CD4-positive, CD25-positive, alpha-beta regulatory T cell (primary cell): ENCODE measurements around the gene KCTD14. TPM values are rescaled to one million over a fixed set of nuclear protein-coding genes. Genes with fewer than 3 reads are reported as not detected.
A peak's percentile ranks its signal among the peaks of the same experiment; 100 is the strongest.

Experiments used
- ATAC-seq, 2 donors: fragments of 150-1000 bp; cut with Tn5 transposase; one replicate each; pipeline ENCODE4 v1.10.0; 2021; ENCODE audit warnings: low read depth in 2 of 2, moderate number of reproducible peaks in 2 of 2, moderate library complexity in 1 of 2
- DNase-seq, 3 donors: peaks; one replicate each; pipeline versions ENCODE4 v3.0.0 to v3.0.0-alpha.2; 2012 to 2022; ENCODE audit warnings: mixed read lengths in 1 of 3
- H3K27ac ChIP-seq: one replicate; pipeline ENCODE4 v1.7.0; 2013; ENCODE audit warnings: mild to moderate bottlenecking, low read length; ENCODE audit not compliant: insufficient read depth, poor library complexity, severe bottlenecking
- H3K27me3 ChIP-seq: one replicate; pipeline ENCODE4 v1.7.0; 2013; ENCODE audit warnings: low read length; ENCODE audit not compliant: control insufficient read depth, insufficient read depth
- H3K36me3 ChIP-seq: one replicate; pipeline ENCODE4 v1.7.0; 2013; ENCODE audit warnings: mild to moderate bottlenecking, low read length, moderate library complexity; ENCODE audit not compliant: control insufficient read depth, insufficient read depth
- H3K4me1 ChIP-seq: 2 replicates; pipeline ENCODE4 v1.7.0; 2013; ENCODE audit warnings: mild to moderate bottlenecking, low read length; ENCODE audit not compliant: insufficient read depth, control insufficient read depth, poor library complexity, severe bottlenecking
- H3K4me3 ChIP-seq: one replicate; pipeline ENCODE4 v1.7.0; 2013; ENCODE audit warnings: low read depth, mild to moderate bottlenecking, low read length, moderate library complexity
- H3K9me3 ChIP-seq, 2 experiments: 1 replicate in 1 of 2; 2 replicates in 1 of 2; pipeline ENCODE4 v1.7.0; 2013; ENCODE audit warnings: low read length in 2 of 2, mild to moderate bottlenecking in 1 of 2, moderate library complexity in 1 of 2; ENCODE audit not compliant: control insufficient read depth in 2 of 2
- H3K27ac Mint-ChIP-seq, 3 donors: one replicate each; pipeline ENCODE4 v1.8.0; 2020 to 2022; ENCODE audit warnings: mild to moderate bottlenecking in 3 of 3, mixed read lengths in 3 of 3, moderate library complexity in 2 of 3
- H3K27me3 Mint-ChIP-seq: one replicate; pipeline ENCODE4 v1.8.0; 2022; ENCODE audit warnings: mild to moderate bottlenecking, mixed read lengths
- H3K36me3 Mint-ChIP-seq: one replicate; pipeline ENCODE4 v1.8.0; 2020; ENCODE audit warnings: mixed read lengths
- H3K4me1 Mint-ChIP-seq, 4 donors: one replicate each; pipeline ENCODE4 v1.8.0; 2020 to 2022; ENCODE audit warnings: mixed read lengths in 4 of 4, mild to moderate bottlenecking in 1 of 4
- H3K4me3 Mint-ChIP-seq, 4 donors: one replicate each; pipeline ENCODE4 v1.8.0; 2020 to 2022; ENCODE audit warnings: mild to moderate bottlenecking in 4 of 4, mixed read lengths in 4 of 4, moderate library complexity in 3 of 4
- H3K9me3 Mint-ChIP-seq, 7 donors: one replicate each; pipeline ENCODE4 v1.8.0; 2020 to 2022; ENCODE audit warnings: mixed read lengths in 7 of 7, mild to moderate bottlenecking in 3 of 7, moderate library complexity in 2 of 7
- polyA plus RNA-seq, 4 donors: library from polyadenylated mRNA; unstranded; fragments of 300-500 nt; fragmentation: Illumina TruSeq; gene quantifications; one replicate each; pipeline ENCODE4 v1.2.3, GENCODE V29; 2021
- total RNA-seq: library from RNA; stranded (reverse); gene quantifications from one replicate; pipeline ENCODE4 v1.2.3, GENCODE V29; 2022

KCTD14 gene
- total and polyA plus RNA-seq, 5 donors from 2014 or later = 0.09 to 1.4 (median 0.41) TPM; not detected in 1

DNA sequence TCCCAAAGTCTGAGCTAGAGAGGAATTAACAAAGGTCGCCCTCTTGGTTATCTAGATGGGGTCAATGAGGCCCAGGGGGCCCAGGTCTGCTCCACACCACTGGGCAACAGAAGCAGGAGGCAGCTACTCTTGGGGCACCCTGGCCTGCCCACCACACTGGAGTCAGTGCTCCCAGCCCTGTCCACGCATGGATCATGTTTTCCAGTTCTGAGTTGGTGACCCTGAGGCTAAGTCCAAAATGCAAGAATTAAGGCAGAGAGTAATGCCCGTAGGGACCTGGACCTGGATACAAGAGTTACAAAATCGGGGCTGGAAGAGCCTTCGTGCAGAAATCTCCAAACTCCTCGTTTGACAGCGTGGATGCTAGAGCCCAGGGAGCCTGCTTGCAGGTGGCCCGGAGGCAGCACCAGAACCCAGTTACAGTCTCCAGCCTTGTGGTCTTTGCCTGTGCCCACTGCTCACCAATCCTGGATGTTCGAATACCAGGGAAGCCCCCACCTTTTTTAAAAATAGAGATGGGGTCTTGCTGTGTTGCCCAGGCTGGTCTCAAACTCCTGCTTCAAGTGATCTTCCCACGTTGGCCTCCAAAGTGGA is 34.5 kb upstream of the KCTD14 start:
- DNase-seq (no peak), ATAC-seq (no peak)
- H3K9me3 Mint-ChIP-seq = no peaks in the 10 kb centered on the region
- H3K4me1 Mint-ChIP-seq = no peaks in the 10 kb centered on the region
- no peak overlapping the region for H3K4me3 Mint-ChIP-seq
- H3K27ac Mint-ChIP-seq = no peak overlapping the region
- no peak overlapping the region for H3K27ac ChIP-seq
- no peak overlapping the region for H3K4me3 ChIP-seq
- H3K27me3 Mint-ChIP-seq = no peaks in the 10 kb centered on the region
- no peaks in the 10 kb centered on the region for H3K27me3 ChIP-seq
- H3K4me1 ChIP-seq = no peaks in the 10 kb centered on the region
- H3K9me3 ChIP-seq = no peaks in the 10 kb centered on the region
- no peaks in the 10 kb centered on the region for H3K36me3 Mint-ChIP-seq
- H3K36me3 ChIP-seq = no peaks in the 10 kb centered on the region

DNA sequence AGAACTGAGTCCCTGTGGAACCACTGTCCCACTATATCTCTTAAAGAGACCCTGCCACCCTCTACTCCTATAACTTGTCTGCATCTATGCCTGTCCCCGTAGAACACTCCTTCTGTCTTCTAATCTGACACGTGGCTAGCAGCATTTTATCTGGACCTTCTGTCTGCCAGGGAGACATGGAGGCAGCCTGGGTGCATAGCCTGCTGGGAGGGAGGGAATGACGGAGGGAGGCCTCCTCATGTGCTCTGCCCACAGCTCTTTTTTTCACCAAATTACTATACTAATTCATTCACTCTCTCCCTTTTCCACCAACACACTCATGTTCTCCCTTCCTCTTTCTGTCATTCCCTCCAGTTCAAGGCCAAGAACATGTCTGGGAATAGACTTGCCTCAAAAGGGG is 33.0 kb upstream of the KCTD14 start:
- Histone ChIP-seq H3K4me1 (no peaks in the 10 kb centered on the region), H3K9me3 (no peaks in the 10 kb centered on the region), H3K36me3 (no peaks in the 10 kb centered on the region), H3K27me3 (no peaks in the 10 kb centered on the region), H3K27ac (no peak overlapping the region), H3K4me3 (no peak overlapping the region)
- Mint-ChIP-seq H3K4me3 (no peak overlapping the region), H3K9me3 (no peaks in the 10 kb centered on the region), H3K27ac (peak overlapping the region in 1 of 3 donors; percentile 57), H3K4me1 (no peaks in the 10 kb centered on the region), H3K36me3 (no peaks in the 10 kb centered on the region), H3K27me3 (no peaks in the 10 kb centered on the region)
- no peak for ATAC-seq
- DNase-seq = no peak

GRCh38 chr11:78054971-78055370 is 31.9 kb upstream of the KCTD14 start:
- Histone ChIP-seq H3K9me3 (no peaks in the 10 kb centered on the region), H3K27ac (no peak overlapping the region), H3K27me3 (no peaks in the 10 kb centered on the region), H3K4me3 (no peak overlapping the region), H3K4me1 (no peaks in the 10 kb centered on the region), H3K36me3 (no peaks in the 10 kb centered on the region)
- ATAC-seq (no peak), DNase-seq (no peak)
- H3K27me3 Mint-ChIP-seq = no peaks in the 10 kb centered on the region
- H3K4me3 Mint-ChIP-seq = no peak overlapping the region
- no peak overlapping the region for H3K27ac Mint-ChIP-seq
- no peaks in the 10 kb centered on the region for H3K36me3 Mint-ChIP-seq
- no peaks in the 10 kb centered on the region for H3K9me3 Mint-ChIP-seq
- no peaks in the 10 kb centered on the region for H3K4me1 Mint-ChIP-seq

DNA sequence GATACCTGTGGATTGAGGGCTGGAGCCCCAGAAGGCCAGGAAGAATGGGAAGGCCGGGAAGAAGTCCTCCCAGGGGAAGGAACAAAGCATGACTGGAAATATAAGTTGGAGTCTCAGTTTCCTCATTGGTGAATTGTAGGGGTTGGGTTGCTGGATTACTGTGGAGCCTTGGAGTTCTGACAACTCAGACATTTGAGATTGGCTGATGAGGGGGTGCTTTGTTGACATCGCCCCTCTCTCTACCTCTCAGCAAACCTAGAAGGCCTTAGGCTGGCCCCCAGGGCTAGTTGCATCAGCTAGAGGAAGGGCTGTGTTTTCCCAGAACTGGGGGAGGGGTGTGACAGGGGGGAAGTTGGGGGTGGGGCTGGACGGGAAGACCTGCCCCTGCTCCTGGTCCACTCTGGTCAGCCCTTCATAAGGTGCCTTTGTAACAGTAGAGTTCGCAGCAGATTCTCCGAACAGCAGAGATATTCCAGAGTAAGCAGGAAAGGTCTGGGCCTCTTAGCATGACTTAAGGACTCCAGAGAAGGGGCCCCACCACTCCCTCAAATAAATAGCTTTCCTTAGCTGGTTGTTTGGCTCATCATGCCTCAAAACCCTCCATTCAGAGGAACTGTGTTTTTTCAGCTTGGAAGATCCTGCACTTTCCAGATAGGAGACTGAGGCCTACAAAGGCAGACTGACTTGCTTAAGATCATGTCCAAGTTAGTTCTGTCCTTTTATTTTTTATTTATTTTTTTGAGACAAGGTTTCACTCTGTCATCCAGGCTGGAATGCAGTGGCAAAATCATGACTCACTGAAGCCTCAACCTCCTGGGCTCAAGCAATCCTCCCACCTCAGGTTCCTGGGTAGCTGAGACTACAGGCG is 28.1 kb upstream of the KCTD14 start:
- Histone ChIP-seq H3K9me3 (no peaks in the 10 kb centered on the region), H3K4me1 (no peaks in the 10 kb centered on the region), H3K36me3 (no peaks in the 10 kb centered on the region), H3K4me3 (no peak overlapping the region), H3K27ac (no peak overlapping the region), H3K27me3 (no peaks in the 10 kb centered on the region)
- Mint-ChIP-seq H3K4me3 (no peak overlapping the region), H3K9me3 (no peaks in the 10 kb centered on the region), H3K27ac (peak overlapping the region in 1 of 3 donors; percentile 48), H3K27me3 (no peaks in the 10 kb centered on the region), H3K36me3 (no peaks in the 10 kb centered on the region), H3K4me1 (peaks cover 0 to 4% (median 0%) of the 10 kb centered on the region in 4 donors)
- ATAC-seq = no peak
- DNase-seq = no peak

- Histone ChIP-seq H3K4me1 (peaks cover 6% of the 10 kb centered on the region), H3K9me3 (no peaks in the 10 kb centered on the region), H3K27ac (no peak overlapping the region), H3K36me3 (no peaks in the 10 kb centered on the region), H3K4me3 (no peak overlapping the region), H3K27me3 (no peaks in the 10 kb centered on the region)
- Mint-ChIP-seq H3K4me3 (no peak overlapping the region), H3K36me3 (no peaks in the 10 kb centered on the region), H3K27ac (no peak overlapping the region), H3K4me1 (peaks cover 0 to 12% (median 0%) of the 10 kb centered on the region in 4 donors), H3K9me3 (no peaks in the 10 kb centered on the region), H3K27me3 (no peaks in the 10 kb centered on the region)
- DNase-seq (no peak), ATAC-seq (no peak)
Observed at GRCh38 chr11:78049348-78049747, 26.3 kb upstream of the KCTD14 start.

DNA sequence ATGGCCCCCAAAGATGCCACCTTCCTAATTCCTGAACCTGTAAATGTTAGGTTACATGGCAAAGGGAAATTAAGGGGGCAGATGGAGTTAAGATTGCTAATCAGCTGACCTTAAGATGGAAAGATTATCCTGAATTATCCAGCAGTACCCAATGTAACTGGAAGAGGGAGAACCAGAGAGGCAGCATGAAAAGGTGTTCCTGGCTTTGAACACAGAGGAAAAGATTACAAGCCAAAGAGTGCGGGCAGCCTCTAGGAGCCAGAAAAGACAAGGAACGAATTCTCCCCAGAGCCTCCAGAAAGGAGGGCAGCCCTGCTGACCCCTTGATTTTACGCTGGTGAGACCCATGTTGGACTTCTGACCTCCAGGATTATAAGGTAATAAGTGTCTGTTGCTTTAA is 25.5 kb upstream of the KCTD14 start:
- Mint-ChIP-seq H3K27me3 (no peaks in the 10 kb centered on the region), H3K4me3 (no peak overlapping the region), H3K27ac (no peak overlapping the region), H3K36me3 (no peaks in the 10 kb centered on the region), H3K4me1 (peaks cover 0 to 12% (median 0%) of the 10 kb centered on the region in 4 donors), H3K9me3 (no peaks in the 10 kb centered on the region)
- Histone ChIP-seq H3K36me3 (no peaks in the 10 kb centered on the region), H3K9me3 (no peaks in the 10 kb centered on the region), H3K4me1 (peaks cover 6% of the 10 kb centered on the region), H3K27ac (no peak overlapping the region), H3K4me3 (no peak overlapping the region), H3K27me3 (no peaks in the 10 kb centered on the region)
- DNase-seq (no peak), ATAC-seq (no peak)

- DNase-seq = no peak
- Mint-ChIP-seq H3K27me3 (no peaks in the 10 kb centered on the region), H3K4me3 (no peak overlapping the region), H3K4me1 (peaks cover 0 to 12% (median 2%) of the 10 kb centered on the region in 4 donors), H3K36me3 (no peaks in the 10 kb centered on the region), H3K9me3 (peaks cover 0 to 2% (median 0%) of the 10 kb centered on the region in 7 donors), H3K27ac (peak overlapping the region in 1 of 3 donors; percentile 83)
- ATAC-seq = no peak
- no peaks in the 10 kb centered on the region for H3K27me3 ChIP-seq
- no peak overlapping the region for H3K4me3 ChIP-seq
- peaks cover 6% of the 10 kb centered on the region for H3K4me1 ChIP-seq
- no peaks in the 10 kb centered on the region for H3K36me3 ChIP-seq
- H3K9me3 ChIP-seq = no peaks in the 10 kb centered on the region
- H3K27ac ChIP-seq = no peak overlapping the region
Observed at GRCh38 chr11:78046486-78046854, 23.4 kb upstream of the KCTD14 start.
